ENCODE results near the gene STX2.

DNA sequence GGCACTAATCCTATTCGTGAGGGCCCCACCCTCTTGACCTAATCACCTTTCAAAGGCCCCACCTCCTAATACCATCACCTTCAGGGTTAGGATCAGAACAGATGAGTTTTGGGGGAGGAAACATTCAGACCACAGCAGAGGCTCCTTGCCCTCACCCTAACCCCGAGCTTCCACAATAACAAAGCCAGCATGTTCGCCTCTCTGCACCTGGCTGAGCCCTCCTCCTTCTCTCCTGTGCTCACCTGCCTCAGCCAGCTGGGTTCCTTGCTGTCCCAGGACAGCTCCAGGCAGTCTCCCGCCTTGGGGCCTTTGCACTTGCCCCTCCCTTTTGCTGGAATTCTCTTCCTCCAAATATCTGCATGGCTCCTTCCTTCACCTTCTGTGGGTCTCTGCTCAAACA, 23.1 kb upstream of the STX2 start:
- TF ChIP-seq, protein P1, sequence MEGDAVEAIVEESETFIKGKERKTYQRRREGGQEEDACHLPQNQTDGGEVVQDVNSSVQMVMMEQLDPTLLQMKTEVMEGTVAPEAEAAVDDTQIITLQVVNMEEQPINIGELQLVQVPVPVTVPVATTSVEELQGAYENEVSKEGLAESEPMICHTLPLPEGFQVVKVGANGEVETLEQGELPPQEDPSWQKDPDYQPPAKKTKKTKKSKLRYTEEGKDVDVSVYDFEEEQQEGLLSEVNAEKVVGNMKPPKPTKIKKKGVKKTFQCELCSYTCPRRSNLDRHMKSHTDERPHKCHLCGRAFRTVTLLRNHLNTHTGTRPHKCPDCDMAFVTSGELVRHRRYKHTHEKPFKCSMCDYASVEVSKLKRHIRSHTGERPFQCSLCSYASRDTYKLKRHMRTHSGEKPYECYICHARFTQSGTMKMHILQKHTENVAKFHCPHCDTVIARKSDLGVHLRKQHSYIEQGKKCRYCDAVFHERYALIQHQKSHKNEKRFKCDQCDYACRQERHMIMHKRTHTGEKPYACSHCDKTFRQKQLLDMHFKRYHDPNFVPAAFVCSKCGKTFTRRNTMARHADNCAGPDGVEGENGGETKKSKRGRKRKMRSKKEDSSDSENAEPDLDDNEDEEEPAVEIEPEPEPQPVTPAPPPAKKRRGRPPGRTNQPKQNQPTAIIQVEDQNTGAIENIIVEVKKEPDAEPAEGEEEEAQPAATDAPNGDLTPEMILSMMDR (optimal IDR thresholded peaks at IDR 0.05 in 1 of 3, IDR thresholded peaks at IDR 0.05 in 1 of 3, conservative IDR thresholded peaks at IDR 0.05 in 1 of 3; ENCODE audit: extremely low read depth in 1 of 3, insufficient read depth in 2 of 3, low read length in 3 of 3), result no peak
- TF ChIP-seq EZH2 (IDR thresholded peaks at IDR 0.05; ENCODE audit: low read length), result no peak
